M059J (cell line): ENCODE results near the gene ARL17A. TPM values are rescaled to one million over a fixed set of nuclear protein-coding genes. Genes with fewer than 3 reads are reported as not detected.
"Not testable (repeated sequence)": the region's sequence is repeated elsewhere in the genome, so short reads cannot be mapped to it uniquely, and the experiment has no call there.

Experiments
- DNase-seq: peaks from one replicate; pipeline ENCODE4 v3.0.0-alpha.2; 2012; ENCODE audit warnings: low read depth
- total RNA-seq: library from RNA; depleted of rRNA; stranded (reverse); fragments of >200 nt; shearing (Covaris generic); gene quantifications from 2 replicates; pipeline ENCODE4 v1.2.3, GENCODE V29; 2014; rRNA removed

ARL17A gene
- 2.1 and 12.3 TPM in 2 replicates for total RNA-seq

DNA sequence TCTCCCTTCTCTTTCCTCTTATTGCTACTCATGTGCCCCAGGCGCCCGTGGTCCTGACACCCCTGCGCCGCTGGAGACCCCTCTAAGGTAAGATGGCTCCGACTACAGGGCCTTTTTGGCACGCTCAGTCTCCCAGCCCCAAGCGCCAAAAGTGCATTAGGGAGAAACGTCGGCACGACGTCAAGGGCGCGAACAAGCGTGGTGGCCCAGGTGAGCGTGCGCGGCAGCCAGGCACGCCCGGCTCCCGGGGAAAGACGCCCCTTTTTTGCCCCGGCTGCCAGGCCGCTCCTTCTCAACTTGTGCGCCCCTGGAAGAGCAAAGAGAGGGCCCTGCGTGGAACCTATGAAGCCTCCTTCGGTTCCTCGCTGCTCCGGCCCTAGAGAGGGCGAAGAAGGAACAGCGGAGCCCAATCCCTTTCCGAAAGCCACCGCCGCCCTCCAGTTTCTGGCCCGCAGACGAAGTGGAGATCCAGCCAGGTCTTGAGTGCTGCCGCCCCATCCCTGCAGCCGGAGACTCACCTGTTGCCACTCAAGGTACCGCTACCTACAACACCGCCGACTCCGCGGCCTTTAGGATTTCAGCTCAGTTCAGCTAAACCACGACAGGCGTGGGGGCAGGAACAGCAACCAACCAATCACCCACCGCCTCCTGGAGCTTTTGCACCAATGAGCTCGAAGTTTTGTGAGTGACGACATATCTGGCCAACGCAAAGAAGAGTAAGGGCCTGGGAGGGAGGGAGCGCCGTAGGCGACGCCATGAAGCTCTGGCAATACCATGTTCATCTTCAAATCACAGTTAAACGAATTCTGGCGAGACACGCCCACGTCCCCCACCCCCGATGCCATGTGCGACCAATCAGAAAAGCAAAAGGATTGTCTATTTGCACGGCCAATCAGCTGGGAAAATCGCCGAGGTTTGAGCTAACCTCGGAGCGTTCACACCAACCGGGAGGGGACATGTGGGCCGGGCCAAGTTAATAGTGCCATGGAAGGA, at the start of gene ARL17A:
Gene ARL17A, minus strand, starts transcription at position 609 of the 993 bp plus-strand sequence. CDS start 3,369 bp downstream, outside the sequence.
- not testable (repeated sequence) for DNase-seq

GRCh38 chr17:46628753-46629436, 49.4 kb upstream of the ARL17A start:
- not testable (repeated sequence) for DNase-seq

- not testable (repeated sequence) for DNase-seq
These were observed 48.0 kb upstream of the ARL17A start for GRCh38 chr17:46627452-46627851.

DNA sequence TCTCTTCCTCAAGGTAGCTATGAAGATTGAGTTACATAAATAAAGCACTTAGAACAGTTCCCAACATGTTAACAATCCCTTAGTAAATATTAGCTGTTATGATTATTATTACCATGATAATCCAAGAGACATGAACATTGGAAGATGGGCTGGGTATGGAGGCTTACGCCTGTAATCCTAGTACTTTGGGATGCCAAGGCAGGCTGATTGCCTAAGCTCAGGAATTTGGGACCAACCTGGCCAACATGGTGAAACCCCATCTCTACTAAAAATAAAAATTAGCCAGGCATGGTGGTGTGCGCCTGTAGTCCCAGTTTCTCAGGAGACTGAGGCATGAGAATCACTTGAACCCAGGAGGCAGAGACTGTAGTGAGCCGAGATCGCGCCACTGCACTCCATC, 45.2 kb upstream of the ARL17A start:
- DNase-seq: not testable (repeated sequence)

DNA sequence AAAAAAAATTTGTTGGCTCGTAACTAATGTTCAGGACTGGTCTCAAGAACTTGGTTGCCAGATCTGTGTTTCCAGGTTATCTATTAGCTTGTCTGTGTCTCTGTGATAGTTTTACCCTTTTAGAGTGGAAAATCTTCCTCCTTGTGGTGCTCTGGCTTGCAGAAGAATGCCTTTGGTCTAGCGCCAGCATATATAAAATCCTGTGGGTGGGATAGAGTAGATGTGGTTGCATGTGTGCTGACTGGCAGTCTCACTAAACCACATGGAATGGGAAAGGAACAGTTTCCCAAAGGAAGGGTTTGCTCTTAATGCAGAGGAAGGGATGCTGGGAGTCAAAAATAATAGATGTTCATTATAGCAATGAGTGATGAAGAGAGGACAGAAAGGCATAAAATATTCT, 44.3 kb upstream of the ARL17A start:
- not testable (repeated sequence) for DNase-seq

- not testable (repeated sequence) for DNase-seq
These were observed 39.5 kb upstream of the ARL17A start for GRCh38 chr17:46618975-46619374.

- DNase-seq: not testable (repeated sequence)
These were observed 37.6 kb upstream of the ARL17A start for GRCh38 chr17:46617121-46617520.

DNA sequence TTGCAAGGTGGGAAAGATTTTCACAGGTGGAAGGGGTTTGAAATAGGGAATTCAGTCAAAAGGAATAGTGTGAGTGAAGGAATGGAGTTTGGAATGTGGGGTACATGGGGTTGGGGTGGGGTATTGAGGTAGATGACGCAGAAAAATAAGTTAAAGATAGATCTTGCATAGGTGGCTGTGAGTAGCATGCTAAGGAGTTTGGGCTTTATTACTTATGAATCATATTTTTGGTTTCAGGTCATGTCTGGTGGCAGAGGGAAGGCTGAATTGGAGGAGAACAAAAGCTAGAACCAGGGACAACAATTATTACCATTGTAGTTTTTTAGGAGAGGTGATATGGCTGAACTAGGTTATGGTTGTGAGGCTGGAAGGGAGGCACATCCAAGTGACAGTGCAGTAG, 34.4 kb upstream of the ARL17A start:
- not testable (repeated sequence) for DNase-seq

DNA sequence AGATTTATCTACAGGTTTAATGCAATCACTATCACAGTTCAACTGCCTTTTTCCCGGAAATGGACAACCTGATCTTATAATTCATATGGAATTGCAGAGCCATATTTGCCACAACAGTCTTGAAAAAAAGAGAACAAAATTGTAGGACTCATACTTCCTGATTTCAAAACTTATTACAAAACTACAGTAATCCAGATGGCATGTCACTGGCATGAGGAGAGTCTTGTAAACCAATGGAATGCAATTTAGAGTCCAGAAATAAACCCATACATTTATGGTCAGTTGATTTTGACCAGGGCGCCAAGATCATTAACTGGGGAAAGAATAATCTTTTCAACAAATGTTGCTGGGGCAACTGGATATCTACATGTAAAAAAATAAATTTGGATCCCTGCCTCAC, 31.8 kb upstream of the ARL17A start:
- DNase-seq: not testable (repeated sequence)

GRCh38 chr17:46603125-46603524, 23.6 kb upstream of the ARL17A start:
- DNase-seq: not testable (repeated sequence)

GRCh38 chr17:46600767-46601166, 21.3 kb upstream of the ARL17A start:
- not testable (repeated sequence) for DNase-seq

- not testable (repeated sequence) for DNase-seq
These were observed 18.9 kb upstream of the ARL17A start for GRCh38 chr17:46598344-46598931.

DNA sequence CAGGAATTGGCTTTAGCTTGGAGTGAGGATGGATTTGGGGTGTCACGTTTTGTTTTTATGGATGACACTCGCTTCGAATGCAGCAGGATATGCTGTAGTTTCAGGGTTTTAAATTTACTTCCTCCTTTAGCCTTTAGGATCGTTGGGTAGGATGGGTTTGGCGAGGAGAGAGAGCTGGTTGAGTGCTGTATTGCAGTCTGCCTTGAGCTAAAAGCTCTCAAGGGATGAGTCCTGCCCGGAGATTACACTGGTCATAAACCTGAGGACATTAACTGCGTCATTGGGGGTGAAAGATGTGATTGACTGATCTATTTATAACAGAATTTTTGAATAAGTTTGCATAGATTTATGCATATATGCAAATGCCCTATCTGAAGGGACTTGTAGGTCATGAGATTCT, 11.8 kb upstream of the ARL17A start:
- DNase-seq: not testable (repeated sequence)

DNA sequence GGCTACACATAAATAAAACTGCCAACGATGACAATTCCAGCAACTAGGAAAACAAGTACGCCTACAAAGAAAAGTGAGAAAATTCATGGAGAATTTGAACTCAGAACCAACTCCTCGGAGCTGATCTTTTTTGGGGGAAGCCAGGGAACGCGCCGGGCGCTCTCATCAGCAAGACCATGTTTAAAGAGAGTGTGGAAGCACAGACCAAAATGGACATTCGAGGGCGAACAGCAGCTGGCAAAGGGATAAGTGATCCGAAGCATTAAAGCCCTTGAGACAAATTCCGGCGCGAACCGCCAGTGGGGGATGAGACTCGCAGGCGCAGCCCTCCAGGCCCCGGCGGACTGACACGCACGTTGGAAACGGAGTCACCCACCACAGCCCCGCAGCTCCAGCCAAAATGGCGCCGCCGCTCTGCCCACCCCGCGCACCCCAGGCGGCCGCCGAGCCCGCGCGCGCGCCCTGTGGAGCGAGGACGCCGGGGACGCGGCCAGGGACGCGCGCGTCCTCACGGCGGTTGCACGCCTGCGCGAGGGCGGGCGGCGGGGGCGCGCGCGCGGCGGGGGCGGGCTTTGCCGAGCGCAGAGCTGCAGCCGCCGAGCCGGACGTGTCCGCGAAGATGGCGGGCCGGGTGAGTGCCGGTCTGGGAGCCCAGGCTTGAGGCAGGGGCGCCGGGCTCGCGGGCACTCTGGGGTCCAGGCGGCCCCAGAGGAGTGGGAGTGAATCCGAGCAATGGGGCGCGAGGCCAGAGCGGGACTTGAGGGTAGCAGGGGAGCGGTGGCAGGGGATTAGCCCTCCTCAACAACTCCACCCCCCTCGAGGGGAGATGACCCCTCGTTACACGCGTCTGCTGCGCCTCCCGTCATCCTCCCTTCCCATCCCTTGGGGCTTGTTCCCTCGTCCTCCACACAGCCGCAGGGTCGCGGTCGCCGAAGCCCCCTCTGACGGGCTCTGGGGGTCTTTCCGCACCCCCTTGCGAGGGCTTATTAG, 11.0 kb upstream of the ARL17A start, which contains the start of gene NSF:
Gene NSF, plus strand, starts transcription at position 513 of the 990 bp plus-strand sequence. Its CDS starts 107 bp downstream, at position 620.
- not testable (repeated sequence) for DNase-seq

DNA sequence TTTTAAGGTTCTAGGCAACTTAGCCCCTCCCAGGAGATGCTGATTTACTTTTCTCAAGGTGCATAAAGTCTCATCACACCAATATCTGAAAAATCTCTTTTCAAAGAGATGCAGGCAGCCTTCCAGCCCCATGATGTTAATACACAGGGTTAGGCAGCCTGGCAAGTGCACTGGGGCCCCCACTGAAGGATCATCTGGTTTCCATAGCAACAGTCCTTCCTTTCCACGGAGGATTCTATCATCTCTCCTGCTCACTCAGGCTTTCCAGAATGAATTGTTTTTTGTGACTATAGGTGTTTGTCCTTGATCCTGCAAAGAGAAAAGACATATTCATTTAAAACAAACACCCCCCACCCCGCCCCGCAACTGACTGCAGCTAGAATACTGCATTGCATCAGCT, 6.0 kb upstream of the ARL17A start:
- DNase-seq: not testable (repeated sequence)

DNA sequence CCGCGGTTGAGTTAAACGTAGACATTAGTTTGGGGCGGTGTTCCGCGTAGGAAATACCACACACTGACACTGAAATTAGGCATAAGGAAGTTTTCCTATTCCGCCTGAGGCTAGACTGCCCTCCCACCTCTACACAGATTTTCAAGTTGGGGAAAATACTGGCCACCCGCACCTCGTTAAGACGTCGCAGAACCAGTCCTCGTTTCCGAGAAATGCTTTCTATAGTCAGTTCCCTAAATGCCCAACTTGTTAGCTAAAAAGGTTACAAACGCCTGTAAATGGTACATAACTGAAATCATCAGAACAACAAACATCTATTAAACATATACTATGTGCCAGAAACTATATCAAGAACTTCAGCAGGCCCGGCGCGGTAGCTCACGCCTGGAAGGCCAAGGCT, 591 bp upstream of the ARL17A start:
- not testable (repeated sequence) for DNase-seq

DNA sequence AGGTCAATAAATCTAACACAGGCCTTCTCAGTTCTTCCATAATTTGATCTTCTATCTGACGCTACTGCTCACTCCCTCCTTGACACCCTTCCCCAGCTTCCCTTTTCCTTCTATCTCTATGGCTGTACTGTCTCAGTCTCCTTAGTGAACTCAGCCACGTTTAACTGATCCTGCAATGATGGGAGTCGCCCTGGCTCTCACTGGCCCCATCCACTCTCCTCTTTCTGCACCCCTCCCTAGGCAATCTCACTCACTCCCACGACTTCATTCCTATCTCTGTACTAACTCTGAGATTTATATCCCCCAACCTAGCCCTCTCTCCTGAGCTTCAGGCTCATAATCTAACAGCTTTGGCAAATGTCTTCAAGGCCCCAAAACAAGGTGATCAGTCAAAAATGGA, 7.7 kb downstream of the ARL17A start:
- not testable (repeated sequence) for DNase-seq

- DNase-seq: not testable (repeated sequence)
These were observed 12.5 kb downstream of the ARL17A start for GRCh38 chr17:46566980-46567379.

- not testable (repeated sequence) for DNase-seq
These were observed 13.2 kb downstream of the ARL17A start for GRCh38 chr17:46566284-46566683.

- not testable (repeated sequence) for DNase-seq
These were observed 19.4 kb downstream of the ARL17A start for GRCh38 chr17:46560048-46560447.

DNA sequence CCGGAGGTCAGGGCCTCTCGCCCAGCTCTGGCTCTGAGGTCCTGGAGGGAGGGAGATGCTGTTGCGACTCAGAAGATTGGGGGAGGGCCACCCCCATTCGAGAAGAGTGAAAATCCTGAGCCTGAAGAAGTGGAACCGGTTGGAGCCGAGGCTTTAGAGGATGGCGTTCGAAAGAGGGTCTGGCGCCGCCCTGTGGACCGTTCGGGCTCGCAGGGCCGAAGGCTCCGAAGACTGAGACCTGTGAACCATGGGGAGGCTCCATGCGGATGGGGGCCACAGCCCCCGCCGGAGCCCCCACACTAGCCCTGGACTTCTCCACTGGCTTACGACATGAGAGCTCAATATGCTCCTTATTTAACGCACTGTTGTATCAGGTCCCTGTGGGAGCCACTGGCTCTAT, 20.3 kb downstream of the ARL17A start:
- DNase-seq: not testable (repeated sequence)
